GM19397 (cell line): ENCODE data around the gene SLC7A7.
"Not testable (repeated sequence)": the region's sequence is repeated elsewhere in the genome, so short reads cannot be mapped to it uniquely, and the experiment has no call there.

Source experiments
- ATAC-seq: cut with Tn5 transposase; IDR thresholded peaks from one replicate; pipeline ENCODE4 v1.9.1; 2021; ENCODE audit warnings: mild to moderate bottlenecking, moderate library complexity; ENCODE audit not compliant: unreplicated experiment

Gene SLC7A7

DNA sequence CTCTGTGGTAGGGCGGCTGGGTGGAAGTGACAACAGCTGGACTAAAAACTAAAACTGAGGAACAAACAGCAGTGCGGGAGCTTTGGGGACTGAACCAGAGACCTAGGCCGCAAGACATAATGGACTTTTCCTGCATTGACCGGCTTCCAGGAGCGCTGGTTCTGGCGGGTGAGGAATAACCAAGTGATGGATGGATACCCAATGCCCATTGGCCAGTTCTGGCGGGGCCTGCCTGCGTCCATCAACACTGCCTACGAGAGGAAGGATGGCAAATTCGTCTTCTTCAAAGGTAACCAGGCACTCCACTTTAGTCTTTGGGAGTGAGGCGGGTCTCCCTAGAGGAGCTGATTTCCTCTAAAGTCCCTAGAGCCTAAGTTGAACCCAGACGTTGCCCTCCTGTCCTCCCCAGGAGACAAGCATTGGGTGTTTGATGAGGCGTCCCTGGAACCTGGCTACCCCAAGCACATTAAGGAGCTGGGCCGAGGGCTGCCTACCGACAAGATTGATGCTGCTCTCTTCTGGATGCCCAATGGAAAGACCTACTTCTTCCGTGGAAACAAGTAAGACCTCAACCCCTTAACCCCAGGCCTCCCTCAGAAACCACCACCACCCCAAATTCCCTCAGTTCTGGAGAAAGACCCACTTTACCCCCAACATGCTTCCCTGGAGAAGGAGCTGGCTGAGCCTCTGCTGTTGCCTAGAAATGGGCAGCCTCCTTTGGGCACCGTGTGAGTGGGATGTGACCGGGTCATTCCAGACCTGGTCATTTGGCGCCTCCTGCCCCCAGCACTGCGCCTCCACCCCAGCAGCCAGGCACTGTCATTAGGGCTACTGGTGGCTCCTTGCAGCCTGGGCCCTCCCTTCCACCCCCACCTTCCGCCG, 29.2 kb upstream of the SLC7A7 start:
- no peak for ATAC-seq

- no peak for ATAC-seq
Measured at GRCh38 chr14:22843123-22843925, 28.1 kb upstream of the SLC7A7 start.

GRCh38 chr14:22842211-22843122, 27.2 kb upstream of the SLC7A7 start:
- ATAC-seq: no peak

DNA sequence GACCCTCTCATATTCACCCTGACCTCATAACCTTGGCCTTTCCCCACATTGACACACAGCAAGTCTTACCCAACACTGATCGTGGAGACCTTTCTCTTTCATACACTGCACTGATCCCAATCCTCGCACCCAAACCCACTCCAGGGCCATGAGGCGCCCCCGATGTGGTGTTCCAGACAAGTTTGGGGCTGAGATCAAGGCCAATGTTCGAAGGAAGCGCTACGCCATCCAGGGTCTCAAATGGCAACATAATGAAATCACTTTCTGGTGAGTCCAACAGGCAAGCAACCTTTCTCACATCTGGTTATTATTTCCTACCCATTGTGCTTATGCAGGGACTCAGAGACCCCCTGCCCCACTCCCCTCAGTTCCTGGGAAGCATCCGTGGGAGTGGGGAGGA, 26.5 kb upstream of the SLC7A7 start:
- ATAC-seq: no peak

DNA sequence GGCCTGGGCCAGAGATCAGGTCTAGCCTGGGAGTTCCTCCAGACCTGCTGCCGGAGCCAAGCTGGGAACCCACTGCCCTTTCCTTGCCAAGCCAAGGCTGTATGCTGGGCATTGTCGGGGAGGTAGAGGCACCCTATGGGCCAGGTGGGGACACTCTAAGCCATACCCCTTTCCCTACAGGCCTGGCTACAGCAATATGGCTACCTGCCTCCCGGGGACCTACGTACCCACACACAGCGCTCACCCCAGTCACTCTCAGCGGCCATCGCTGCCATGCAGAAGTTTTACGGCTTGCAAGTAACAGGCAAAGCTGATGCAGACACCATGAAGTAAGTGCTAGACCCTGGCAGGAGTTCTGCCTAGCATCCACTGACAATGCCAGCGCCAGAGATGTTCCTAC, 26.1 kb upstream of the SLC7A7 start:
- no peak for ATAC-seq

- ATAC-seq: no peak
Measured at GRCh38 chr14:22839159-22839779, 24.0 kb upstream of the SLC7A7 start.

- no peak for ATAC-seq
Measured at GRCh38 chr14:22838631-22839041, 23.4 kb upstream of the SLC7A7 start.

DNA sequence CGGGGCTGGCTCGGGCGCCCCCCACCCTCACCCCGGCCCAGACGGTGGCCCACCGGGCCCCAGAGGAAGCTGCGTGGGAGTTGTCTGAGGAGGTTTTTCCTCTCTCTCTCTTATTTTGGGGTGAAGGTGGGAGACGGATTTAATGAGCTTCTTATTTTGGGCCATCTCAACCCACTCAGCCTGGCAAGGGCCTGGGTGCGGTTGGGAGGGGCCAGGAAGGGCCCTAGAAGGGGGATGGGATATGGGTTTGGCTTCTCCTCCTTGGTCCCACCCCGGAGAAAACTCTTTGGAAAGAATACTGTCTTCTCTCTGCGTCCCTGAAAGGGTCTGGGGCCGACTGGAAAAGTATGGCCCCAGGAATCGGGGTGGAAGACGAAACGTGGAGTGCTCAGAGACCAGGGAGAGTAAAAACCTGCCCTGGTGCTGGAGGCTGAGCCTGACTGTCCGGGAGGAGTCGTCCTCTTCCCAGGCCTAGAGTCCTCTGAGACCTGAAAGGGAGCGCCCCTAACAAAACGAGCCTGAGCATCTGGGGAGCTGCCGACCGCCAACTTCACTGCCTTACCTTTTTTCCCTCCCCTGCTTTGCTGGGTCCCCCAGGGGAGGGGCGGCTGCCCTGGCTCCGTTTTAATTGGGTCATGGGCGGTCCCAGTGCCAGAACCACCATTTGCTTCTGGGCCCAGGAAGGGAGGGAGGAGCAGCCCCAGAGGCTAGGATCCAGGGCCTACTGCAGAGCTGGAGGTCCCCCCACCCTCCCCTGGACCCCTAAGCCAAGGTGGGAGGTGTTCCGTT, 22.7 kb upstream of the SLC7A7 start:
- no peak for ATAC-seq

GRCh38 chr14:22837114-22837749, 22.0 kb upstream of the SLC7A7 start:
- no peak for ATAC-seq

DNA sequence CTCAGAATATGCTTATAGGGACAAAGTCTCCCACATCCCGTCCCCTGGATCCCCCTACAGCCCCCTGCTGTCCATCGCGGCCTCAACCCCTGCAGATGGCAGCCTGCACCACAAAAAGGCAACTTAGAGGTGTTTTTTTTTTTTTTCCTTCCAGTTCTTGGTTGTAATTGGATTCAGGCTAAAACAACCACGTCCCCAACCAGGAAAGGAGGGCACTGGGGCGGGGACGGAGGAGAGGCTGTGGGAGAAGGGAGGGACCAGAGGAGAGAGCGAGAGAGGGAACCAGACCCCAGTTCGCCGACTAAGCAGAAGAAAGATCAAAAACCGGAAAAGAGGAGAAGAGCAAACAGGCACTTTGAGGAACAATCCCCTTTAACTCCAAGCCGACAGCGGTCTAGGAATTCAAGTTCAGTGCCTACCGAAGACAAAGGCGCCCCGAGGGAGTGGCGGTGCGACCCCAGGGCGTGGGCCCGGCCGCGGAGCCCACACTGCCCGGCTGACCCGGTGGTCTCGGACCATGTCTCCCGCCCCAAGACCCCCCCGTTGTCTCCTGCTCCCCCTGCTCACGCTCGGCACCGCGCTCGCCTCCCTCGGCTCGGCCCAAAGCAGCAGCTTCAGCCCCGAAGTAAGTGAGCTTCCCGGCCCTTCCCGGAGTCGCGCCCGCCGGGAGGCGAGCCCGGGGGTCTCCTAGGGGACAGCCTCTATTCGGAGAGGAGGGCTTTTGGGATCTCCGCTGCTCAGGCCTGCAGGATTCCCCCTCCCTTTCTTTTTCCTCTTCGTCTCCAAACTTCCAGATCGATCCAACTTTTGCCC, 21.3 kb upstream of the SLC7A7 start, which contains the start of gene MMP14:
MMP14 (plus strand) TSS at position 285 of the 813 bp plus-strand sequence; CDS start at position 518, 233 bp downstream.
- ATAC-seq: no peak

DNA sequence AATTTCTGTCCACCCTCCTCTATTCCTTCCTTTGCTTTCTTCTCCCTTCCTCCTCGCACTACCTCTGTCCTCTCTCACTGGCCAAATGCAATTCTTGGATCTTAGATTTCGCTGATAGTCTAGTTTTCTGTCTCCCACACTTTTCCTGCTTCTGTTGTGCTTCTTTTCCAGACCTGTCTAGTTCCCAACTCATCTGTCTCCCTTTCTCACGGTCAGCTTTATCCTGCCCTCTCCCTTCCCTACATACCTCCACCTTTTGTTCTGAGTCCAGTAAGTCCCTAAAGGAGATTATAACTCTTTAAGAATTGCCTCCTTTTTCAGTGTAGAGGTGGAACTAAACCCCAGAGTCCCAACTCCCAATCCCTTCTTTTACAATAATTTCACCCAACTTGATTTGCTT, 20.3 kb upstream of the SLC7A7 start:
- ATAC-seq: no peak

DNA sequence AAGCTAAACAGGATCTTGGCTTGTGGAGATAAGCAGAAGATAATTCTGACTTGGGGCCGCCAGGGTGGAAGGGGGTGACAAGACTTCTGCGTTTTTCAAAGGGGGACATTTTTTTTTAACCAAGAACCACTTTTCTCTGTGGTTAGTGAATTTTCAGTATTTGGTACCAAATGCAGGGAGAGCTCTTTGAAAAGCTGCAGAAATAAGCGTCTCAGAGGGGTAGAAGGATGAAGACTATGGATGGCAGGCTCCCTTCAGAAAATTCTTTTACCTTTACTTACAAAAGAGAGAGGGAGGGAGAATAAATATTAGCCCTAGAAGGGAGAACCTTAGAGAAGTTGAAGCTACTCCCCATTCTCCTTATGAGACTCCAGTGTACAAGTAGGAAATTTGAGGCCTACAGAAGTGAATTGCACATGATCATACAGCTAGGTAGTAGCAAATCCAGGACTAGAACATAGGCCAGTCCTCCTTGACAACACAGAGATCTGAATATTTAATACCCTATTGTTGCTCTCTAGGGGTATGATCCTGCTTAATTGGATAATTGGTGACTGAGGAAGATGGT, 15.3 kb upstream of the SLC7A7 start:
- no peak for ATAC-seq

DNA sequence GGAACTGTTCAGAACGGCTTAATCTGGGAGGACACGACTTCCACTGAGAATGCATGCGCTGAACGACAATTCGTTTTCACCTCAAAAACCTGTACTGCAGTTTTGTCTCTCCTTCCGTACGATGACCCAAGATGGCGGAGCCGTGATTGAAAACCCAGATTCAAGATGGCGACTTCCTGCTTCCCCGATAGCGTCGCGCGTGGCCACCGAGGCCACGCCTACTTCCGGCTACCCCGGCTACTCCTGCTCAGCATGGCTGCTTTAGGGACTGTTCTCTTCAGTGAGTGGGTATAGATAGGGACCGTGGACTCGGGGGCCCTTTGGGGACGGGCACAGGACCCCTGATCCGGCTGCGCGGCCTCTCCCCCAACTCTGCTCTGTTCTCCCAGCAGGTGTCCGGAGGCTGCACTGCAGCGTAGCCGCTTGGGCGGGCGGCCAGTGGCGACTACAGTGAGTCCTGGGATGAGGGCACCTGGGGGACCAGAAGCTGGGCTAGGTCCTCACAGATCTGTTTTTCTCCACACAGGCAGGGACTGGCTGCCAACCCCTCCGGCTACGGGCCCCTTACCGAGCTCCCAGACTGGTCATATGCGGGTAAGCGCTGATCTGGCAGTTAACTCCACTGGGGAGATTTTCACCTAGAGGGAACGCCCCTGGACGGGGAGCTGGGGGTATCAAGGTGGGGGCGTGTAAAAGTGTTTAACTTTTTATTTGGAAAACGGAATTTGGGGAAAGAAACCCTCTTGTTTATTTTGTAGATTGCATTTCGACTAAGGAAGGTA, 14.6 kb upstream of the SLC7A7 start, which contains the start of gene MRPL52:
MRPL52 (plus strand) TSS at position 227 of the 782 bp plus-strand sequence; CDS start at position 253, 26 bp downstream.
- ATAC-seq: peak; percentile 90

DNA sequence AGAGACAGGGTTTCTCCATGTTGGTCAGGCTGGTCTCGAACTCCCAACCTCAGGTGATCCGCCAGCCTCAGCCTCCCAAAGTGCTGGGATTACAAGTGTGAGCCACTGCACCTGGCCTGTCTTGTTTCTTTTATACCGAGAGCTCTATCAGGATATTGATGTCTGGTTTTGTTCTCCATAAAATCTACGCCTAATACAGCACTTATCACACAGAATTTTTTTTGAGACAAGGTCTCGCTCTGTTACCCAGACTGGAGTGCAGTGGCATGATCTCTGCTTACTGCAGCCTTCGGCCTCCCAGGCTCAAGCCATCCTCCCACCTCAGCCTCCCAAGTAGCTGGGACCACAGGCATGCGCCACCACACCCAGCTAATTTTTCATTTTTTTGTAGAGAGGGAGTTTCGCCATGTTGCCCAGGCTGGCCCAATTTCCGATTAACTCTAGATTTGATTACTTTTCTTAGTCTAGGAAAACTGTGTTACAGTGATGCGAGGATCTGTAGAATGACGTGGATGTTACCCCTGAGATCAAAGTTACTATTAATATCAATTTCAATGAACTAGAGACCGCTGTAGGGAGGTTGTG, 13.9 kb upstream of the SLC7A7 start:
- not testable (repeated sequence) for ATAC-seq

DNA sequence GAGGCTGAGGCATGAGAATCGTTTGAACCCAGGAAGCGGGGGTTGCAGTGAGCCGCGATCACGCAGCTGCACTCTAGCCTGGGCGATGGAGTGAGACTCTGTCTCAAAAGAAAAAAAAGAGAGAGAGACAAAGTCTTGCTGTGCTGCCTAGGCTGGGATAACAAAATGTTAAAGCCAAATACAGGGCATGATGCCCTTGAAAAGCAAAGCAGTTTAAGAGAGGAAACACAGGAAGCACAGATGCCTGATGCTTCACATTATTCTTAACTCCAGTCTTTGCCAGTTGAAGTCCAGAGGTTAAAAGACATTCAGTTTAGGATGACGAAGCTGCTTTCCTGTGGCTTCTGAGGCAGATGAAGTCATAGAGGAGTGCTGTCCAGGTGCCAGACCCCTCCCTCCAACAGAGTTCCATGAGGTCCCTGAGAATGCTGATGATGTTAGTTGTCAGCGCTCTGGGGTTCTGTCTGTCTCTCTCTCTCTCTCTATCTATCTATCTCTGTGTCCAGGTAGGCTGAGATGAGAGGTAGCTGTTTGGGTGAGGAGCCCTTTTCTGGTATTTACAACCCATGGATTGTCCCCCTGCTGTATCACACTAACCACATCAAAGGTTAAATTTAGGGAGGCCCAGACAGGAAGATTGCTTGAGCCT, 9.6 kb upstream of the SLC7A7 start:
- no peak for ATAC-seq

GRCh38 chr14:22822571-22823098, 7.4 kb upstream of the SLC7A7 start:
- ATAC-seq: peak; percentile 39
